ENCODE measurements around the gene CSMD2. TPM values are rescaled to one million over a fixed set of nuclear protein-coding genes. Genes with fewer than 3 reads are reported as not detected.

Gene CSMD2
- total RNA-seq, 1 donor from 2014 or later: 0.55 TPM

DNA sequence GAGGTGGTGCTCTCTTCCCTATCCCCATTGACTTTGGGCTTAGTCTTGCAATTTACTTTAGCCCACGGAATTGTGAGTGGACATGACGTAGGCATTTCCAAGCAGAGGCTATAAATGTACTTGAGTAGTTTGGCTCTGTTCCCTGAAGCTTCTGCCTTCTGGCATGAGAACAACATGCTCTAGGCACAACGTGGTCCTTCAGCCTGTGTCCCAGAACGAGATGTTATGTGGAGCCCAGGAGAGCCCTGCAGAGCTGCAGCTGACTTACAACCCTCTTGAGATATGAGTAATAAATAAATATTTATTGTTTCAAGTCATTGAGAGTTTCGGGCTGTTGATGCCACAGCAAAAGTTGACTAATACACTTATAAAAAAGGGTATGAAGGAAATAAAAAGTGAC, 406.3 kb downstream of the CSMD2 start:
- H3K4me3 Mint-ChIP-seq (ENCODE audit: unreplicated experiment): no peak overlapping the region
- no peak for TF ChIP-seq CTCF (IDR thresholded peaks at IDR 0.05)

GRCh38 chr1:33753087-33753856, 411.8 kb downstream of the CSMD2 start:
- no peaks in the 10 kb centered on the region for H3K36me3 Mint-ChIP-seq (ENCODE audit: low read depth)
- no peak overlapping the region for H3K27ac Mint-ChIP-seq (ENCODE audit: unreplicated experiment)
- H3K4me3 Mint-ChIP-seq (ENCODE audit: unreplicated experiment): no peak overlapping the region
- no peak for TF ChIP-seq CTCF (IDR thresholded peaks at IDR 0.05)
- H3K9me3 Mint-ChIP-seq (ENCODE audit: low read depth): peaks cover 9% of the 10 kb centered on the region
- no peaks in the 10 kb centered on the region for H3K4me1 Mint-ChIP-seq (ENCODE audit: low read depth)
- DNase-seq (ENCODE audit: low spot score): no peak
- H3K27me3 Mint-ChIP-seq (ENCODE audit: low read depth): peaks cover 2% of the 10 kb centered on the region

More for the DNA sequence above, 406.3 kb downstream of the CSMD2 start:
- no peak for DNase-seq (ENCODE audit: low spot score)
- Mint-ChIP-seq H3K4me1 (ENCODE audit: low read depth) (no peaks in the 10 kb centered on the region), H3K9me3 (ENCODE audit: low read depth) (peaks cover 6% of the 10 kb centered on the region), H3K27ac (ENCODE audit: unreplicated experiment) (no peak overlapping the region), H3K36me3 (ENCODE audit: low read depth) (no peaks in the 10 kb centered on the region), H3K27me3 (ENCODE audit: low read depth) (peaks cover 2% of the 10 kb centered on the region)

DNA sequence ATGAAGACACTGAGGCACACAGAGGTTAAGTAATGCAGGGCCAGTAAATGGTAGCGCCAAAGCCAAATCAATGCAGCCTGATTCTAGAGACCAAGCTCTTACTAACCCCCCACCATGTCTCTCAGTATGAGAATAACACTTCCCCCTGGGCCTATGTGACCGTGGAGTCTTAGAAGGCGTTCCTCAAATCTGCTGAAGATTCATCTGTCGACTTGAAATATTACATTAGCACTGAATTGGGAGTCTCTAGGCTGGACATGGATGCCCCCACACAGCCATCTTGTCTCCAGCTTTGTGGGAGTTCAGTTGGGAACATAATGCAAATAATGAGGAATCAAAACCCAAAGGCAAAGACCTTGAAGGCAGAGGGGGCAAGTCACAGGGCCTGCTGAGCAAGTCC, 419.1 kb downstream of the CSMD2 start:
- H3K36me3 Mint-ChIP-seq (ENCODE audit: low read depth): no peaks in the 10 kb centered on the region
- no peak for DNase-seq (ENCODE audit: low spot score)
- no peaks in the 10 kb centered on the region for H3K27me3 Mint-ChIP-seq (ENCODE audit: low read depth)
- no peak overlapping the region for H3K4me3 Mint-ChIP-seq (ENCODE audit: unreplicated experiment)
- no peak overlapping the region for H3K27ac Mint-ChIP-seq (ENCODE audit: unreplicated experiment)
- H3K9me3 Mint-ChIP-seq (ENCODE audit: low read depth): no peaks in the 10 kb centered on the region
- TF ChIP-seq CTCF (IDR thresholded peaks at IDR 0.05): no peak
- H3K4me1 Mint-ChIP-seq (ENCODE audit: low read depth): no peaks in the 10 kb centered on the region

DNA sequence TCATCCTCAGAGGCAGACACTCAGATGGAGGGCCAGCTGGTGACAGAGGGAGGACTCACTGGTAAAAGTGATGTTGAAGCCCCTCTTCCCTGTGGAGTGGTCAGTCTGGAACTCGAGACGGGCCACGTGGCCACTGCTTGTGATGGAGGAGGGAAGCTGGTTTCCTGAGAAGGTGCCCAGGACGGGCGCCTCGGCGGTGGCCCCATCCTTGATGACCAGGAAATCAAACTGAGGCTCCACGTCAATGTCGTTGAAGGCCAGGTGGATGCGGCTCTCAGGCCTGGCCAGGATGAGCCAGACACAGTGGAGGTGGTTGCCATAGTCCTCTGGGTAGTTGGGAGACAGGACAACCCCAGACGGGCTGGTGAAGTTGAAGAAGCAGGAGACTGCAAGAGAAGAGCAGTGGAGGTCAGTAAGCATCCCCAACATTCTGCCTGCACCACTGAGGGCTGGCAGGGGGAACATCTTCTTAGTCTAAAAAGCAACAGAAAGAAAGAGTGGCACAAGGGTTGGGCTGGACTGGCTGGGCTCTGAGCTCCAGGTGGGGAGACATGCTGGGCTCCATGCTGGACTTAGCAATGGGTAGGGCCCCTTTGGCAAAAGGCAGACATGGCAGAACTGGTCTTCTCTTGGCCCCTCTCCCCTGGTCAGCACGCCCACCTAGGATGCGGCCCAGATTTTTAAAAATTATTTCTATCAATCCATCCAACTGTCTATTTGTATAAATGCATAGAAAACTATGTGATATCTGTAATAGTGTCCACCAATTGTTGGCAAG, 421.6 kb downstream of the CSMD2 start:
- no peak overlapping the region for H3K27ac Mint-ChIP-seq (ENCODE audit: unreplicated experiment)
- TF ChIP-seq CTCF (IDR thresholded peaks at IDR 0.05): no peak
- peaks cover 1% of the 10 kb centered on the region for H3K27me3 Mint-ChIP-seq (ENCODE audit: low read depth)
- H3K36me3 Mint-ChIP-seq (ENCODE audit: low read depth): no peaks in the 10 kb centered on the region
- no peaks in the 10 kb centered on the region for H3K4me1 Mint-ChIP-seq (ENCODE audit: low read depth)
- H3K4me3 Mint-ChIP-seq (ENCODE audit: unreplicated experiment): no peak overlapping the region
- DNase-seq (ENCODE audit: low spot score): no peak
- H3K9me3 Mint-ChIP-seq (ENCODE audit: low read depth): no peaks in the 10 kb centered on the region

DNA sequence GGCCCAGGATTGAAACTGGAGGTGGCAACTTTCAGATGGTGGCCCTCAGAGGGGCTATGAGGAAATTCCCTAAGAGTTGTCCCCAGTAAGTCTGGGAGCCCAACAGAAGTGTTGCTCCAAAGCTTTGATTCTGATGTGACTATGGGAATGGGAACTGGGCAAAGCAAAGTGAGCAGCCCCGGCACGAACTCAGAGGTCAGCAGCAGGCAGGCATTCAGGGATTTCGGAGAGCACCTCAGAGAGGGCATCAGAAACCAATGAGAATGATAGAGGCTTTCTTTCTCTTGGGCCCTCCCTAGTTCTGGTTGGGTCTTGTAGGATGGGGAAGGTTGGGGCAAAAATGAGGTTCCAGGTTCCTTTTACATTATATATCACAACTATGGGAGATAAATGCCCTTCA, 422.4 kb downstream of the CSMD2 start:
- DNase-seq (ENCODE audit: low spot score): no peak
- H3K9me3 Mint-ChIP-seq (ENCODE audit: low read depth): no peaks in the 10 kb centered on the region
- TF ChIP-seq CTCF (IDR thresholded peaks at IDR 0.05): no peak
- no peak overlapping the region for H3K4me3 Mint-ChIP-seq (ENCODE audit: unreplicated experiment)
- H3K27ac Mint-ChIP-seq (ENCODE audit: unreplicated experiment): no peak overlapping the region
- H3K27me3 Mint-ChIP-seq (ENCODE audit: low read depth): peaks cover 2% of the 10 kb centered on the region
- H3K36me3 Mint-ChIP-seq (ENCODE audit: low read depth): no peaks in the 10 kb centered on the region
- H3K4me1 Mint-ChIP-seq (ENCODE audit: low read depth): no peaks in the 10 kb centered on the region
